Mesendoderm (in vitro differentiated cells): ENCODE results near the gene SBNO2.

Source experiments
- DNase-seq: peaks from one replicate; pipeline ENCODE4 v3.0.0; 2013
- H2AK5ac ChIP-seq: 2 replicates; pipeline ENCODE4 v1.6.1; 2013; ENCODE audit warnings: low read length, inconsistent platforms
- H2BK120ac ChIP-seq: 2 replicates; pipeline ENCODE4 v1.6.1; 2013; ENCODE audit warnings: low read depth, mild to moderate bottlenecking, low read length, moderate library complexity, mixed read lengths
- H2BK15ac ChIP-seq: replicated peaks from 2 replicates; pipeline ENCODE4 v1.6.1; 2013; ENCODE audit warnings: low read depth, mild to moderate bottlenecking, moderate library complexity
- H2BK5ac ChIP-seq: 2 replicates; pipeline ENCODE4 v1.6.1; 2013; ENCODE audit warnings: low read length, inconsistent platforms
- H3K18ac ChIP-seq: 2 replicates; pipeline ENCODE4 v1.6.1; 2013; ENCODE audit warnings: mild to moderate bottlenecking, low read length, mixed read lengths
- H3K23ac ChIP-seq: one replicate; pipeline ENCODE4 v1.6.1; 2013; ENCODE audit warnings: low read length
- H3K27ac ChIP-seq: 2 replicates; pipeline ENCODE4 v1.5.1; 2013; ENCODE audit warnings: low read depth, mild to moderate bottlenecking, inconsistent platforms, low read length, moderate library complexity
- H3K27me3 ChIP-seq: 2 replicates; pipeline ENCODE4 v1.6.1; 2013; ENCODE audit warnings: low read length, control low read depth, mild to moderate bottlenecking, inconsistent platforms; ENCODE audit not compliant: insufficient read depth, poor library complexity
- H3K36me3 ChIP-seq: 2 replicates; pipeline ENCODE4 v1.6.1; 2013; ENCODE audit warnings: low read length, inconsistent platforms; ENCODE audit not compliant: control insufficient read depth, insufficient read depth
- H3K4ac ChIP-seq: one replicate; pipeline ENCODE4 v1.6.1; 2013; ENCODE audit warnings: low read depth, mild to moderate bottlenecking, low read length, moderate library complexity
- H3K4me1 ChIP-seq: 2 replicates; pipeline ENCODE4 v1.6.1; 2013; ENCODE audit warnings: low read depth, low read length, inconsistent platforms; ENCODE audit not compliant: control insufficient read depth
- H3K4me2 ChIP-seq: 2 replicates; pipeline ENCODE4 v1.6.1; 2013; ENCODE audit warnings: low read length
- H3K4me3 ChIP-seq: 2 replicates; pipeline ENCODE4 v1.5.1; 2013; ENCODE audit warnings: mild to moderate bottlenecking, low read length
- H3K56ac ChIP-seq: one replicate; pipeline ENCODE4 v1.6.1; 2013; ENCODE audit warnings: low read length
- H3K79me1 ChIP-seq: 2 replicates; pipeline ENCODE4 v1.6.1; 2013; ENCODE audit warnings: low read length, inconsistent platforms
- H3K79me2 ChIP-seq: 2 replicates; pipeline ENCODE4 v1.6.1; 2013; ENCODE audit warnings: mild to moderate bottlenecking, low read length; ENCODE audit not compliant: control insufficient read depth, insufficient read depth
- H3K9ac ChIP-seq: 2 replicates; pipeline ENCODE4 v1.6.1; 2013; ENCODE audit warnings: low read length, inconsistent platforms
- H4K5ac ChIP-seq: one replicate; pipeline ENCODE4 v1.6.1; 2013; ENCODE audit warnings: low read length
- H4K8ac ChIP-seq: one replicate; pipeline ENCODE4 v1.6.1; 2013; ENCODE audit warnings: low read depth, mild to moderate bottlenecking, control low read depth, low read length, moderate library complexity
- WGBS: extraction: QIAGEN DNeasy Blood & Tissue Kit; methylation state at CpG from one replicate; pipeline ENCODE4 v1.1.7; 2013; ENCODE audit warnings: low lambda C conversion rate, missing lambda C conversion rate; ENCODE audit not compliant: insufficient coverage; ENCODE audit errors: extremely low coverage; 5-methylcytosine and 5-hydroxymethylcytosine counted together

SBNO2 gene

DNA sequence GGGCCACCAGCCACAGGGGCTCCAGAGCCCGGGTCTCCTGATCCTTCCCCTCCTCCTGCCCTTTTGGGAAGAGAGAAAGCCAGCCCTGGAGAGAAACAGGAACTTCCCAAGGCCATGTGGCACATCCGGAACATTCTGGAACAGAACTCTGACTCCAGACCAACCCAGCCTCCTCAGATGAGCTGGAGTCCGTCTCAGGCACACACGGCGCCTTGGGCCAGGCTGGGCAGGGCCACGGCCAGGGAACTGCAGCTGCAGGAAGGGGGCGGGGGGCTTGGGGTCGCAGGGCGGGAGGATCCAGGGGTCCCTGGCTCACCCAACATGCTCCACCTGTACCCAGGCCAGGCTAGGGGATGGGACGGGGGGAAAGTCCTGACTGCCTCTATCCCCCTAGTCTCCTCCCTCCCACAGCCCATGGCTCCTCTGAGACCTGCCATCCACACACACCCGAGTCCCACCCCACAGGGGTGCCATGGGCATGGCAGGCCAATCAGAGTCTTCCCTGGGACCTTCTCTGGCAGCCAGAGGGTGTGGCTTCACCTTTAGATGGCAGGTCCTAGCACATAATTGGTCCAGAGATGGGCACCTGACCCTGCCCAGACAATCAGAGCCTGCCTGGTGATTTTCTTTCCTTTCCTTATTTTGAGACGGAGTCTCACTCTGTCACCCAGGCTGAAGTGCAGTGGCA, 22.9 kb downstream of the SBNO2 start:
- no peak overlapping the region for H3K4me2 ChIP-seq
- H3K23ac ChIP-seq = no peak overlapping the region
- H2BK15ac ChIP-seq = no peak overlapping the region
- H3K56ac ChIP-seq = no peak overlapping the region
- no peak overlapping the region for H2BK5ac ChIP-seq
- H3K27me3 ChIP-seq = no peaks in the 10 kb centered on the region
- H3K4ac ChIP-seq = no peak overlapping the region
- DNase-seq = no peak
- no CpG with 5 or more reads among the region's 12 CpGs for WGBS
- peaks cover 4% of the 10 kb centered on the region for H3K79me2 ChIP-seq
- H4K5ac ChIP-seq = no peak overlapping the region
- H2AK5ac ChIP-seq = no peak overlapping the region
- H3K79me1 ChIP-seq = peaks cover 4% of the 10 kb centered on the region
- H3K4me3 ChIP-seq = no peak overlapping the region
- no peak overlapping the region for H3K9ac ChIP-seq
- H3K4me1 ChIP-seq = peaks cover 3% of the 10 kb centered on the region
- H3K27ac ChIP-seq = no peak overlapping the region
- H3K36me3 ChIP-seq = peaks cover 1% of the 10 kb centered on the region
- no peak overlapping the region for H2BK120ac ChIP-seq
- no peak overlapping the region for H3K18ac ChIP-seq
- H4K8ac ChIP-seq = no peak overlapping the region

DNA sequence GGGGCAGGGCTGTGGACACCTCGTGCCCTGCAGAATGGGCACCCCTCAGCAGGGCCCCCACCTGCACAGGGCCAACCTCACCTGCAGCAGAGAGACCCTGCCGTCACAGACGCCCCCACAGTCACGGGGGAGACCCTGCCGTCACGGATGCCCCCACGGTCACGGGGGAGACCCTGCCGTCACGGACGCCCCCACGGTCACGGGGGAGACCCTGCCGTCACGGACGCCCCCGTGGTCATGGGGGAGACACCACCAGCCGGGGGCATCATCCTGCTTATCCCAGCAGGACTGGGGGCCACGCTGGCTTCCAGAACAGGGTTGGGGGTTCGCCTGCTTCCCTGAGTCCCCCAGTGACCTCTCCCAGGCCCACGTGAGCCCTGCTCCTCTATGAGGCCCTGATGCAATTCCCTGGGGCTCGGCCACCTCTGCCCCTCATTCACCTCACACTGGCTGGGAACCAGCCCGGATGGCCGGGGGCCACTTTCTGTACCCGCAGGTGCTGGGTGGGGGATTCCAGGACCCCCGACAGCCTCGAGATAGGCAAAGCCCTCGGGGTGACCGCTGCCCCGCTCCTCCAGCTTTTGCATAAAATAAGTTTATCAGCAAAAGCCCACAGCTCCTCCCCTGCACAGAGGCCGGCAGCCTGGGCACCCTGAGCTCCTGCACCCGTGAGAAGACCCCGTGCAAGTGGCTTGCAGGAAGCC, 23.6 kb downstream of the SBNO2 start:
- H3K56ac ChIP-seq = no peak overlapping the region
- peaks cover 1% of the 10 kb centered on the region for H3K36me3 ChIP-seq
- no peaks in the 10 kb centered on the region for H3K79me1 ChIP-seq
- no peak overlapping the region for H2BK120ac ChIP-seq
- no peak overlapping the region for H3K27ac ChIP-seq
- no peak for DNase-seq
- no peak overlapping the region for H4K5ac ChIP-seq
- H3K18ac ChIP-seq = no peak overlapping the region
- no peak overlapping the region for H2BK5ac ChIP-seq
- H3K4ac ChIP-seq = no peak overlapping the region
- no peak overlapping the region for H3K23ac ChIP-seq
- H3K4me1 ChIP-seq = peaks cover 3% of the 10 kb centered on the region
- H3K27me3 ChIP-seq = no peaks in the 10 kb centered on the region
- H2AK5ac ChIP-seq = no peak overlapping the region
- H3K79me2 ChIP-seq = no peaks in the 10 kb centered on the region
- H3K4me2 ChIP-seq = no peak overlapping the region
- WGBS = no CpG with 5 or more reads among the region's 33 CpGs
- H3K4me3 ChIP-seq = no peak overlapping the region
- no peak overlapping the region for H4K8ac ChIP-seq
- H2BK15ac ChIP-seq = no peak overlapping the region
- no peak overlapping the region for H3K9ac ChIP-seq

DNA sequence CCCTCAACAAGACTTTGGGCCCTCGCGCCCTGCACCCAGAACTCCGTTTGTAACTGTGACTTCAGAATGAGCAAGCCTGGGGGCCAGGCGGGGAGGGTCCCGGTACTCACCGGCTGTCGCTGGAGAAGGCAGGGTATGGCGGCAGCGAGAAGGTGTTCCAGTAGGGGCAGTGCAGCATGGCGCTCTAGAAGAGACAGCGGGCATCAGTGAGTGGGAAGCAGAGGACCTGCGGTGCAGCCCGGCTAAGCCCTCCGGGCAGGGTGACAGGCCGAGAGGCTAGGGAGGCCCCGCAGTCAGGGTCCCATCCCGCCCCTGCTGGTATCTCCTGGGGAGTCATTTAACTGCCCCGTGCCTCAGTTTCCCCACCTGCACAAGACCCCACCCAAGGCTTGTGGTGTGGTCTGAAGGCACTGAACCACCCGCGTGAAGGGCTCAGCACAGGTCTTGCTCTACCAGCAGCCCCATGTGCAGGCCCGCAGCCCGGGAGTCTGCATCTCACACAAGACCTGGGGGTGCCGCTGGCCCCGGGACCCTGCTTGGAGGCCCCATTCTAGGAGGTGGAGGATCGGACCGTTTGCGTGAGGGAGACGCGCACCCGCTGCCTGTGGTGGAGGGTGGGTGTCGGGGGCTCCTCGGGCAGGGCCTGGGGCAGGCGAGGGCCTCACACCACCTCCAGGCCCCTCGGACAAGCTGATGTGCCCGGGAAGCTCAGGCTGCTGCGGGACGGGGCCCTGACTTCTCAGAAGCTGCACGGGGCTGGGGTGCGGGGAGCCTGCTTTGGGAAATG, 24.6 kb downstream of the SBNO2 start:
- Histone ChIP-seq H2BK5ac (no peak overlapping the region), H4K5ac (no peak overlapping the region), H3K79me1 (no peaks in the 10 kb centered on the region), H4K8ac (no peak overlapping the region), H3K4me3 (no peak overlapping the region), H3K27me3 (no peaks in the 10 kb centered on the region), H3K79me2 (no peaks in the 10 kb centered on the region), H3K4ac (no peak overlapping the region), H2BK15ac (no peak overlapping the region), H3K4me1 (peaks cover 3% of the 10 kb centered on the region), H3K4me2 (no peak overlapping the region), H3K23ac (no peak overlapping the region), H3K18ac (no peak overlapping the region), H2AK5ac (no peak overlapping the region), H3K27ac (no peak overlapping the region), H2BK120ac (no peak overlapping the region), H3K56ac (no peak overlapping the region), H3K36me3 (peaks cover 1% of the 10 kb centered on the region), H3K9ac (no peak overlapping the region)
- WGBS = no CpG with 5 or more reads among the region's 39 CpGs
- DNase-seq = no peak

DNA sequence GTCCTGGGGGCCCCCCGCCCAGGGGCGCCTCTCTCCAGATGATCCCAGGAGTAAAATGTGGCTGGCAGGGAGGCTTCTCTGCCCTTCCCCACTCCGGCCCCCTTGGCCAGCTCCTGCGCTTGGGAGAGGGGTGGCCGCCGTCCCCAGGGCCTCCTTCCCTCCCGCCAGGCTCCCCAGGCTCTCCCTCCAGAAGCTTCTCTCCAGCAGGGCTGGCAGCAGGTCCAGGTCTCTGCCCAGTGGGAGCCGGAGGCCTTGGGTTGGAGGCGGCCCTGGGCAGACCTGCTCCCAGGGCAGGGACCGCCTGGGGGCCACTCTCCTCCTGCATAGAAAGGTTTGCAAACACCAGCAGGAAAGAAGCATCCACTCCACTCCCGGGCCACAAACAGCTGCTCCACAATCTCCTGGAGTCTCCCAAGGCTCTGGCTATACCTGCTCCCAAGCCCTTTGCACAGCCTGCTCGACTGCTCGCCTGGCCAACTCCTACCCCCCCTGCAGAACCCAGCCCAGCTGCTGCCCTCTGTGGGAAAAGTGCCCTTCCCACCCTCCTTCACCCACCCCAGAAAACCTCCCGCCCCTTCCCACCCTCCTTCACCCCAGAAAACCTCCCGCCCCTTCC, 26.0 kb downstream of the SBNO2 start:
- no peak overlapping the region for H2BK15ac ChIP-seq
- no CpG with 5 or more reads among the region's 15 CpGs for WGBS
- no peaks in the 10 kb centered on the region for H3K79me2 ChIP-seq
- H3K18ac ChIP-seq = no peak overlapping the region
- no peak overlapping the region for H3K4me2 ChIP-seq
- no peak overlapping the region for H3K9ac ChIP-seq
- no peak overlapping the region for H3K27ac ChIP-seq
- no peak overlapping the region for H4K8ac ChIP-seq
- no peaks in the 10 kb centered on the region for H3K27me3 ChIP-seq
- H4K5ac ChIP-seq = no peak overlapping the region
- H3K23ac ChIP-seq = no peak overlapping the region
- H3K36me3 ChIP-seq = peaks cover 1% of the 10 kb centered on the region
- no peak overlapping the region for H2BK5ac ChIP-seq
- H2BK120ac ChIP-seq = no peak overlapping the region
- H3K79me1 ChIP-seq = no peaks in the 10 kb centered on the region
- peaks cover 3% of the 10 kb centered on the region for H3K4me1 ChIP-seq
- H3K4me3 ChIP-seq = no peak overlapping the region
- no peak for DNase-seq
- no peak overlapping the region for H3K4ac ChIP-seq
- no peak overlapping the region for H2AK5ac ChIP-seq
- no peak overlapping the region for H3K56ac ChIP-seq

DNA sequence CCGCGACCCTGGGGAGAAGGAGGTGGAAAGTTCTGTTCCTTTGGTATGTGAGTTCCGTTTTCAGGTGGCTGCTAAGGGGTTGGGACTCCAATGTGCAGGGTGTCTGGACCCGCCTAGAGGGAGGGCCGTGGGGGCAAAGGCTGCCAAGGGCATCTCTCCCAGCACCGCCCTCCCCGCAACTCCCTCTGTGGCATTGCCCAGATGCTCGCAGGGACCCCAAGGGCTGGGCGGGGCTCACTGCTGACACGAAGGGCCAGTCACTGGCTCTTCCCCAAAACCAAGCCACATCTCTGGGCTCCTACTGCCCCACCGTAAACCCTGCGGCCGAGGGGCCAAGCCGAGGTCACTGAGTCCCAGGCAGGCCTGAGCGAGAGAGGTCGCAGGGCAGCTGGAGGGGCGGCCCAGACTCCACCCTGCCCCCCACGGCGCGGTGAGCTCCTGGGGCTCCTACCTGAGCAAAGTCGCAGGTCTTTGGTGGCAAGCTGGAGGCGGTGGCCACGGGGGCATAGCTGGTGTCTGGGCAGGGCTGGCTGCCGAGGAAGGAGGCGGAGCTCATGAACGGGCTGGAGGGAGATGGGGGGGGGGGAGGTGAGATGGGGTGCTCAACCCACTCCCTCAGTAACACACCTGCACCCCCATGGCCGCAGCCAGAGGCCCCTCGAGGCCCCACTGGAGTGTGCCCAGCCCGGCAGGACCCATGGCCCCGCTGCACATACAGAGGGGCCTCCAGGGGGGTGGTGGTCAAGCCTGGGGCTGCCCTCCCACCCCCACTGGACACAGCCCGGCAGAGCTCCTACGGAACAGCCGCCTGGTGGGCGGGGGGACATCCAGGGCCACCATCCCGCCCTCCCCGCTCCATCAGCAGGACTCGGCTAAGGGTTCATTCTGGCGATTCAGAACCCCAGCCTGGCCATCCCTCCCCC, 26.9 kb downstream of the SBNO2 start:
- Histone ChIP-seq H2BK5ac (no peak overlapping the region), H2BK15ac (no peak overlapping the region), H3K18ac (no peak overlapping the region), H4K5ac (no peak overlapping the region), H3K79me2 (no peaks in the 10 kb centered on the region), H3K56ac (no peak overlapping the region), H3K36me3 (peaks cover 1% of the 10 kb centered on the region), H4K8ac (no peak overlapping the region), H2BK120ac (no peak overlapping the region), H3K23ac (no peak overlapping the region), H3K27me3 (no peaks in the 10 kb centered on the region), H2AK5ac (no peak overlapping the region), H3K9ac (no peak overlapping the region), H3K27ac (no peak overlapping the region), H3K4me2 (no peak overlapping the region), H3K79me1 (no peaks in the 10 kb centered on the region), H3K4me1 (peaks cover 3% of the 10 kb centered on the region), H3K4ac (no peak overlapping the region), H3K4me3 (no peak overlapping the region)
- WGBS = no CpG with 5 or more reads among the region's 38 CpGs
- no peak for DNase-seq
